K562 (cell line): ENCODE measurements around the gene PRF1. TPM values are rescaled to one million over a fixed set of nuclear protein-coding genes. Genes with fewer than 3 reads are reported as not detected.

ENCODE experiments used
- ATAC-seq: fragments of 200-7000 bp; cut with Tn5 transposase; 3 replicates; pipeline ENCODE4 v1.9.1; 2020; ENCODE audit warnings: moderate library complexity
- BruUV-seq: library from RNA; stranded (reverse); fragments of 400-500 nt; replicated peaks from 2 replicates; lab custom pipeline; 2021; lab: Mats Ljungman, UMichigan
- CTCF ChIA-PET: fragments of 300-600 bp; formaldehyde crosslinking; extraction: SDS; loops from one replicate; lab custom pipeline; 2021; ENCODE audit warnings: low intra/inter-chr PET ratio; lab: Yijun Ruan, JAX
- POLR2A ChIA-PET: fragments of 300-600, 350-650 bp; sonication (Branson Sonifier 250); formaldehyde crosslinking; extraction: SDS; loops from one replicate; lab custom pipeline; 2021; ENCODE audit warnings: antibody characterized with exemption, inconsistent platforms; lab: Yijun Ruan, JAX
- DNase-seq, 4 experiments: peaks; one replicate each; pipeline versions ENCODE4 v3.0.0 to v3.0.0-alpha.2; 2011 to 2018; ENCODE audit warnings: low spot score in 3 of 4, mixed read lengths in 3 of 4; ENCODE audit errors: extremely low read depth in 1 of 4
- FAIRE-seq: peaks from 2 replicates; lab custom pipeline; 2011; peaks lifted over from hg19 to GRCh38; lab: Jason Lieb, UNC
- H2AFZ ChIP-seq: 2 replicates; pipeline ENCODE4 v1.6.0; 2011; ENCODE audit warnings: low read depth, low read length, control low read depth, inconsistent platforms
- H3K27ac ChIP-seq: fragments of 200-600 bp; 3 replicates; pipeline ENCODE4 v1.8.0; 2011; ENCODE audit warnings: low read depth, mild to moderate bottlenecking, control low read depth, inconsistent platforms, low read length, moderate library complexity, mixed read lengths; ENCODE audit errors: extremely low read depth
- H3K27me3 ChIP-seq, 2 experiments: fragments of 300-600 bp in 1 of 2; 2 replicates in 1 of 2; 3 replicates in 1 of 2; pipeline versions ENCODE4 v1.6.0 to v1.8.0; 2011; ENCODE audit warnings: inconsistent platforms in 2 of 2, low read length in 2 of 2, mild to moderate bottlenecking in 1 of 2, mixed read lengths in 1 of 2, moderate library complexity in 1 of 2; ENCODE audit not compliant: control insufficient read depth in 2 of 2, insufficient read depth in 2 of 2
- H3K36me3 ChIP-seq: fragments of 300-600 bp; 3 replicates; pipeline ENCODE4 v1.8.0; 2011; ENCODE audit warnings: mild to moderate bottlenecking, low read length, inconsistent platforms; ENCODE audit not compliant: control insufficient read depth, insufficient read depth
- H3K4me1 ChIP-seq, 2 experiments: fragments of 200-600 bp in 1 of 2; replicated peaks in 1 of 2; 2 replicates in 1 of 2; 3 replicates in 1 of 2; pipeline versions ENCODE4 v1.5.1 to v1.8.0; 2011; ENCODE audit warnings: inconsistent platforms in 2 of 2, low read length in 2 of 2, mild to moderate bottlenecking in 1 of 2, mixed read lengths in 1 of 2, moderate library complexity in 1 of 2; ENCODE audit not compliant: control insufficient read depth in 2 of 2, insufficient read depth in 2 of 2
- H3K4me2 ChIP-seq: 2 replicates; pipeline ENCODE4 v1.6.1; 2011; ENCODE audit warnings: low read length, control low read depth, inconsistent platforms, mixed read lengths; ENCODE audit not compliant: insufficient read depth
- H3K4me3 ChIP-seq: fragments of 200-600 bp; sonication (generic), shearing (Covaris generic); 2 replicates; pipeline ENCODE4 v1.5.1; 2016; ENCODE audit warnings: control low read depth, inconsistent platforms
- H3K79me2 ChIP-seq: fragments of 200-600 bp; 3 replicates; pipeline ENCODE4 v1.8.0; 2011; ENCODE audit warnings: low read length, inconsistent platforms; ENCODE audit not compliant: control insufficient read depth, insufficient read depth
- H3K9ac ChIP-seq, 2 experiments: 2 replicates each; pipeline versions ENCODE4 v1.6.0 to v1.6.1; 2011; ENCODE audit warnings: low read depth in 2 of 2, low read length in 2 of 2, control low read depth in 1 of 2, inconsistent platforms in 1 of 2, mild to moderate bottlenecking in 1 of 2, mixed read lengths in 1 of 2; ENCODE audit not compliant: insufficient read depth in 1 of 2
- H3K9me1 ChIP-seq: one replicate; pipeline ENCODE4 v1.6.0; 2011; ENCODE audit warnings: inconsistent platforms, mild to moderate bottlenecking, low read length, moderate library complexity; ENCODE audit not compliant: control insufficient read depth, insufficient read depth
- H3K9me3 ChIP-seq: replicated peaks from 2 replicates; pipeline ENCODE4 v1.5.1; 2011; ENCODE audit warnings: low read depth, low read length, inconsistent platforms; ENCODE audit not compliant: control insufficient read depth, insufficient read depth
- H4K20me1 ChIP-seq: replicated peaks from 2 replicates; pipeline ENCODE4 v1.6.1; 2011; ENCODE audit warnings: low read length, inconsistent platforms, mixed read lengths; ENCODE audit not compliant: control insufficient read depth, insufficient read depth
- DMBX1 ChIP-seq: fragments of 250-450 bp; sonication (Bioruptor Pico); IDR thresholded peaks from 2 replicates; pipeline ENCODE4 v1.8.0; 2022; ENCODE audit warnings: inconsistent platforms, mild to moderate bottlenecking, moderate library complexity, borderline replicate concordance
- EP400 ChIP-seq: fragments of 450-650 bp; IDR thresholded peaks from 2 replicates; pipeline ENCODE4 v1.6.1; 2017; ENCODE audit warnings: antibody characterized with exemption, mild to moderate bottlenecking, moderate library complexity
- GATA2 ChIP-seq: sonication (generic); formaldehyde crosslinking; IDR thresholded peaks from 2 replicates; pipeline ENCODE4 v1.4.0; 2020; ENCODE audit warnings: mild to moderate bottlenecking, missing genetic modification reagents
- MTA3 ChIP-seq: fragments of 450-650 bp; formaldehyde crosslinking; IDR thresholded peaks from 2 replicates; pipeline ENCODE4 v1.6.1; 2017; ENCODE audit warnings: mild to moderate bottlenecking, borderline replicate concordance
- NCOA2 ChIP-seq, 2 experiments: fragments of 450-650 bp; IDR thresholded peaks; 2 replicates each; pipeline ENCODE4 v1.6.1; 2018; ENCODE audit warnings: mild to moderate bottlenecking in 2 of 2, moderate library complexity in 1 of 2; ENCODE audit not compliant: partially characterized antibody in 2 of 2
- NFRKB ChIP-seq: fragments of 450-650 bp; IDR thresholded peaks from 2 replicates; pipeline ENCODE4 v1.6.1; 2016; ENCODE audit warnings: low read depth
- NR2C2 ChIP-seq, 2 experiments: fragments of 200-800 bp in 1 of 2; sonication (Bioruptor generic) in 1 of 2; sonication (generic) in 1 of 2; formaldehyde crosslinking in 1 of 2; IDR thresholded peaks; 2 replicates each; pipeline versions ENCODE4 v1.6.1 to v1.8.0; 2016 to 2022; ENCODE audit warnings: mild to moderate bottlenecking in 1 of 2, missing compliant biosample characterization in 1 of 2, missing genetic modification characterization in 1 of 2, missing genetic modification reagents in 1 of 2
- PTBP1 ChIP-seq: fragments of 200-400 bp; formaldehyde crosslinking; IDR thresholded peaks from 2 replicates; pipeline ENCODE4 v1.6.1; 2017; ENCODE audit warnings: low read depth, low read length
- RCOR1 ChIP-seq, 2 experiments: IDR thresholded peaks; 2 replicates each; pipeline ENCODE4 v1.6.1; 2012; ENCODE audit warnings: low read depth in 2 of 2, low read length in 2 of 2, borderline replicate concordance in 1 of 2, improper control_type of control experiment in 1 of 2
- SMARCC2 ChIP-seq: fragments of 450-650 bp; IDR thresholded peaks from 2 replicates; pipeline ENCODE4 v1.6.1; 2017; ENCODE audit warnings: antibody characterized with exemption, moderate library complexity, mild to moderate bottlenecking, low read depth
- SNIP1 ChIP-seq: fragments of 450-650 bp; IDR thresholded peaks from 2 replicates; pipeline ENCODE4 v1.7.1; 2017; ENCODE audit warnings: low read depth, mild to moderate bottlenecking
- TEAD4 ChIP-seq, 2 experiments: sonication (generic) in 1 of 2; formaldehyde crosslinking in 1 of 2; IDR thresholded peaks; 2 replicates each; pipeline versions ENCODE4 v1.6.1 to v1.8.0; 2012 to 2022; ENCODE audit warnings: borderline replicate concordance in 1 of 2, inconsistent platforms in 1 of 2, low read length in 1 of 2, mild to moderate bottlenecking in 1 of 2, missing genetic modification reagents in 1 of 2
- ZNF311 ChIP-seq: fragments of 250-450 bp; sonication (Bioruptor Pico); IDR thresholded peaks from 2 replicates; pipeline ENCODE4 v1.4.0; 2020; ENCODE audit warnings: mild to moderate bottlenecking, moderate library complexity
- ZNF395 ChIP-seq: fragments of 200-800 bp; sonication (Bioruptor generic); IDR thresholded peaks from 2 replicates; pipeline ENCODE4 v1.6.1; 2017; ENCODE audit warnings: missing genetic modification characterization, missing compliant biosample characterization
- ZNF639 ChIP-seq, 2 experiments: fragments of 200-800 bp in 1 of 2; sonication (Bioruptor generic) in 1 of 2; sonication (generic) in 1 of 2; formaldehyde crosslinking in 1 of 2; IDR thresholded peaks in 1 of 2; conservative IDR thresholded peaks in 1 of 2; 2 replicates each; pipeline versions ENCODE4 v1.5.0 to v1.6.1; 2016 to 2020; ENCODE audit warnings: missing compliant biosample characterization in 1 of 2, missing genetic modification characterization in 1 of 2, missing genetic modification reagents in 1 of 2
- ZNF75A ChIP-seq: fragments of 450-650 bp; formaldehyde crosslinking; IDR thresholded peaks from 2 replicates; pipeline ENCODE4 v1.4.0; 2020; ENCODE audit warnings: mild to moderate bottlenecking
- ZNF76 ChIP-seq: fragments of 250-450 bp; sonication (Bioruptor Pico); IDR thresholded peaks from 2 replicates; pipeline ENCODE4 v1.4.0; 2020; ENCODE audit warnings: mild to moderate bottlenecking, moderate library complexity, borderline replicate concordance
- ZNF778 ChIP-seq: fragments of 450-650 bp; formaldehyde crosslinking; IDR thresholded peaks from 2 replicates; pipeline ENCODE4 v1.4.0; 2020; ENCODE audit warnings: mild to moderate bottlenecking, moderate library complexity
- WGBS: fragments of 100-300 bp; shearing (Covaris generic); methylation state at CpG from one replicate; pipeline ENCODE4 v1.1.6; 2016; ENCODE audit warnings: low coverage, mixed read lengths; ENCODE audit not compliant: insufficient coverage; ENCODE audit errors: missing lambda C conversion rate; 5-methylcytosine and 5-hydroxymethylcytosine counted together
- in situ Hi-C: fragments of 300-500 bp; cut with MboI; formaldehyde crosslinking; loops from 4 replicates; pipeline ENCODE4 v1.15.0; 2018; ENCODE audit warnings: inconsistent platforms, mixed read lengths
- intact Hi-C: fragments of 100-400 bp; cut with micrococcal nuclease; formaldehyde crosslinking; loops from 2 replicates; pipeline ENCODE4 v1.14.2; 2022
- polyA plus RNA-seq, 8 experiments: library from polyadenylated mRNA; depleted of rRNA in 4 of 8; stranded (reverse) in 5 of 8; unstranded in 3 of 8; fragments of >200 nt; fragmentation: Nextera tagmentation in 2 of 8; fragmentation: Illumina TruSeq in 1 of 8; extraction: Ambion mirVana in 2 of 8; extraction: Trizol in 1 of 8; gene quantifications; 2 replicates each; pipeline versions ENCODE4 v1.2.1 to v1.2.3, GENCODE V29; 2011 to 2014; ENCODE audit warnings: inconsistent platforms in 1 of 8, missing spikeins in 1 of 8
- total RNA-seq, 7 experiments: library from RNA; depleted of rRNA in 6 of 7; stranded (reverse); fragments of >200 nt in 6 of 7; fragmentation: Illumina TruSeq in 2 of 7; extraction: Trizol in 2 of 7; gene quantifications; 2 replicates each; pipeline versions ENCODE4 v1.2.1 to v1.2.3, GENCODE V29; 2011 to 2021; ENCODE audit warnings: low replicate concordance in 1 of 7

PRF1 gene
- total and polyA plus RNA-seq, 9 of the 15 experiments (the other 6 are each of a cell fraction or from before 2014, with no cell fraction given) = 3.8 to 8.6 (median 6.3) TPM

GRCh38 chr10:70578371-70578947 lies 24.1 kb downstream of the PRF1 start:
- intact Hi-C loops = loop anchor here (2.0 to 5.0 kb wide), 2 partner anchors 20 to 39 kb away; no protein-coding TSS in a partner anchor
- peak; percentile 63 for FAIRE-seq
- TF ChIP-seq NCOA2 (IDR thresholded peaks at IDR 0.05; ENCODE audit: partially characterized antibody in 2 of 2) (no peak), ZNF75A (CRISPR knock-in tag) (peak; percentile 81), NR2C2 (CRISPR knock-in tag; IDR thresholded peaks at IDR 0.05) (no peak), NR2C2 (tag; IDR thresholded peaks at IDR 0.05) (peak; percentile 35; the same call in 1 of the 2 replicates), ZNF311 (CRISPR knock-in tag) (0 out of 2 replicates have a peak, but pooled peaks have one; percentile 19), NFRKB (peak; percentile 61), ZNF76 (CRISPR knock-in tag) (no peak), RCOR1 (IDR thresholded peaks at IDR 0.05; ENCODE audit: borderline replicate concordance in 1 of 2, low read depth in 2 of 2, low read length in 2 of 2) (peak in 1 of 2 experiments; percentile 35; a peak in 1 of 4 replicates), DMBX1 (CRISPR knock-in tag) (no peak), TEAD4 (IDR thresholded peaks at IDR 0.05; ENCODE audit: low read length) (peak; percentile 47; the same call in 1 of the 2 replicates), TEAD4 (CRISPR knock-in tag; IDR thresholded peaks at IDR 0.05; ENCODE audit: borderline replicate concordance) (no peak), ZNF778 (CRISPR knock-in tag) (no peak), GATA2 (CRISPR knock-in tag) (0 out of 2 replicates have a peak, but pooled peaks have one; percentile 38), MTA3 (0 out of 2 replicates have a peak, but pooled peaks have one; percentile 53), PTBP1 (no peak), SNIP1 (0 out of 2 replicates have a peak, but pooled peaks have one; percentile 6), SMARCC2 (peak; percentile 68; the same call in 1 of the 2 replicates), ZNF395 (peak; percentile 77; the same call in 1 of the 2 replicates), EP400 (peak; percentile 35; the same call in 1 of the 2 replicates), ZNF639 (CRISPR knock-in tag; conservative IDR thresholded peaks at IDR 0.05 in 1 of 2, IDR thresholded peaks at IDR 0.05 in 1 of 2) (peak in 1 of 2 experiments; percentile 83; a peak in 1 of 4 replicates)

More at GRCh38 chr10:70578371-70578947, 24.1 kb downstream of the PRF1 start:
- no TSS peak for BruUV-seq
- H3K27ac ChIP-seq = peak overlapping the region; percentile 69; the same call in 2 of the 3 replicates
- WGBS = 7% methylated on average over 7 of the region's 7 CpGs
- no peaks in the 10 kb centered on the region for H4K20me1 ChIP-seq
- ATAC-seq = peak; percentile 41
- peak overlapping the region; percentile 89 for H2AFZ ChIP-seq
- CTCF ChIA-PET = no interaction called here
- H3K36me3 ChIP-seq = no peaks in the 10 kb centered on the region
- DNase-seq = peak in 3 of 4 experiments; percentile 41 to 76 (median 73)
- H3K4me2 ChIP-seq = peak overlapping the region; percentile 47
- peaks cover 4% of the 10 kb centered on the region for H3K9me1 ChIP-seq
- POLR2A ChIA-PET = interaction anchor here (1.0 kb wide), 1 partner anchor 11 kb away, joined by 5 read pairs; no protein-coding TSS in a partner anchor
- H3K4me1 ChIP-seq = peaks cover 34 to 52% of the 10 kb centered on the region in 2 experiments
- H3K27me3 ChIP-seq = no peaks in the 10 kb centered on the region
- H3K9me3 ChIP-seq = no peaks in the 10 kb centered on the region
- H3K79me2 ChIP-seq = no peaks in the 10 kb centered on the region
- peak overlapping the region in 1 of 2 experiments; percentile 14; a peak in 2 of 4 replicates for H3K9ac ChIP-seq
- in situ Hi-C loops = no loop called here
- no peak overlapping the region for H3K4me3 ChIP-seq
